ENCODE results near the gene IKZF3.

IKZF3 gene

DNA sequence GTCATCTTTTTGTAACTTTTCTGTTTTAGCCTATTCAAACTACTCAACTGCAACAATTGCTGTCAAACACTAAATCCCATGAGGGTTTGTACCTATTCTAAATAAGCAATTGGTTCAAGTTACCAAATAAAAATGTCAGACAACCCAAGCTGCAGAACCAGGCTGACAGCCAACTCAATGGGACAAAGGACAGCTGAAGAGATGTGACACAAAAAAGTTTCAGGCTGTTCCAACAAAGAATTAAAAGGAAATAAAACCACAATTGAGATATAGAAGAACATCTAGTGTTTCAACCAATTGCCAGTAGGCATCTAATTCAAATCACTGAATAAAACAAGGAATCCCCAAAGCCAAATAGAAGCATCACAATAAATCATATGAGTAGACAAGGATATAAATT lies 77.1 kb downstream of the IKZF3 start:
- no peak for TF ChIP-seq GATA3 (IDR thresholded peaks at IDR 0.05; ENCODE audit: low read depth, low read length)
- TF ChIP-seq GATA2 (IDR thresholded peaks at IDR 0.05; ENCODE audit: low read depth, low read length), result no peak

DNA sequence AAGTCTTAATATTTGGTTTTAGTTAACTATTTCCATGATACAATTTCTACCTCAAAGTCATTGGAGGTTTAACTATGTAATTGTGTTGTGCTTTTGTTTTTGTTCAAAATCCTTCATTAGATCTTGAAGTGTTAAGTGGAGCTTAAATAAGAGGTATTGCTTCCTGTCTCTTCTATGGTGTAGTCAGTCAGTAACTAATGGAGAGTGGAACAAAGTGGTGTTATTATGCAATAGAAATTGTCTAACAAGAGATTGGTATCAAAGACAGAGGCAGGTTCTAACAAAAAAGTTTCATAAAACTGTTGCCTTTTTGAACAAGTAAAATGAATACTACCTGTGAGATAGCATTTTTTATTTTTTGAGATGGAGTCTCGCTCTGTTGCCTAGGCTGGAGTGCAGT lies 81.1 kb downstream of the IKZF3 start:
- no peak for TF ChIP-seq GATA3 (IDR thresholded peaks at IDR 0.05; ENCODE audit: low read depth, low read length)
- TF ChIP-seq GATA2 (IDR thresholded peaks at IDR 0.05; ENCODE audit: low read depth, low read length), result no peak

DNA sequence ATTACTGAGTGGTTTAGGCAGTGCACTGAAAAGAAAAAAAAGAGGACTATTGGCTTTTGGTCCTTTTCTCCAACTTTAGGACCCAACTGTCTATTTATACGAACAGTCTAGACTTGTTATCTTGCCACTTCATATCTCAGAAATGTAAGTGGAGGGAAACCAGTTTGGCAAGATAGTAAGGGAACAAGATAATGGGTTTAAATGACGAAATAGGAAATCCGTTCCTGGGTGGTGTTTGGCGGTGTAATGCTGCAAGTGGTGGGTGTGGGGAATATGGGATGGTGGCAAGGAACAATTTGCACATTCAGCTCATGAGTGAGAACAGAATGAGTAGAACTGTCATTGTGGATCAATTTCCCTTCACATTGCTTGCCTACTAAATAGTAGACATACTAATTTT lies 81.6 kb downstream of the IKZF3 start:
- TF ChIP-seq GATA3 (IDR thresholded peaks at IDR 0.05; ENCODE audit: low read depth, low read length) (no peak), GATA2 (IDR thresholded peaks at IDR 0.05; ENCODE audit: low read depth, low read length) (no peak)

DNA sequence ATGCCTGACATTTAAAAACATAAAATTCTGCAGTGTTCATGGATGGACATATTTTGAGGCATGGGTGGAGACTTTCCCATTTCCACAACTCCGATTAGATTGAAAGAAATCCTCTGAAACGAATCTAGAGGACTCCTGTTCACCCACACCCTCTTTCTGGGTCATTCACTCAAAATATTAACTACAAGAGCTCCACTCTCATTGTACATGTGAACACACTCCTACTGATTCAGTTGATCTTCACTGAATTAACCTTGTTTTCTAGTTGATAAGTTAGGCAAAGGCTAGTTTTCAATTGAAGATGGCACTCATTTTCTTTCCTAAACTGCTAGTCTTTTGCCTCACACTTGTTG lies 82.3 kb downstream of the IKZF3 start:
- no peak for TF ChIP-seq GATA3 (IDR thresholded peaks at IDR 0.05; ENCODE audit: low read depth, low read length)
- no peak for TF ChIP-seq GATA2 (IDR thresholded peaks at IDR 0.05; ENCODE audit: low read depth, low read length)

DNA sequence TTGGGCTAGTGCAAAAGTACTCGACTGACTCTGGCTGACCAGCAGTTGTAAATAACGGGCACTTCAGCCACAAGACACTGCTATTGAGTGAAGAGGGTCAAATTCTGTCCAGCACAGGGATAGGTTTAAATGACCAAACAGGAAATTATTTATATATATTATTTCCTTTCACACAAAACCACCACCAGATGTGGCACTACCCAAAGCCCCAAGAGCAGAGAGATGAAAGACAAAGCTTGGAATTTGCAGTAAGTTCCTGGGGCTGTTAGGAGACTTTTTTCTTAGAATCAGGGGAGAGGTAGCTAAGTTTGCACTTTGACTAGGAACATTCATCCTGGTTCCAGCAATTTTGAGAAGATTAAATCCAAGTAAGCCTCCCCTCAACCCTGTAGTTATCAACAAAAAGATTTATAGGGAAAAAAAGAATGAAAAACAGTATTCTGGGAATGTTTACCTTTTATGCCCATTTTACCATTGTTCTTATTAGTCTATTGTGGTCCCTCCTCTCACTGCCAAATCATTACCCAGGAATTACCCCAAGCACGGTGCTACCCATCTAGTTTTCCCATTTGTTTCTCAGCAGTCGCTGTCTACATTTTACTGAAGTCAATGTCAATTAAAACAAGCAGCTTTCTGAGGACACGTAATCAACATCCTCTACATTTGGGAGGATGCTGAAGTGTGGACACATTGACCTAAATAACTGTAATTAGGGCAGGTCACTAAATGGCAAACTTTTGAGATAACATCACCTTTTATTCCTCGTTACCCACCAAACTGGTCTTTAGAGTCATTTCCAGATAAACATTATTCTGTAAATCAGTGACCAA lies 82.9 kb downstream of the IKZF3 start:
- TF ChIP-seq GATA3 (IDR thresholded peaks at IDR 0.05; ENCODE audit: low read depth, low read length), result no peak
- no peak for TF ChIP-seq GATA2 (IDR thresholded peaks at IDR 0.05; ENCODE audit: low read depth, low read length)

DNA sequence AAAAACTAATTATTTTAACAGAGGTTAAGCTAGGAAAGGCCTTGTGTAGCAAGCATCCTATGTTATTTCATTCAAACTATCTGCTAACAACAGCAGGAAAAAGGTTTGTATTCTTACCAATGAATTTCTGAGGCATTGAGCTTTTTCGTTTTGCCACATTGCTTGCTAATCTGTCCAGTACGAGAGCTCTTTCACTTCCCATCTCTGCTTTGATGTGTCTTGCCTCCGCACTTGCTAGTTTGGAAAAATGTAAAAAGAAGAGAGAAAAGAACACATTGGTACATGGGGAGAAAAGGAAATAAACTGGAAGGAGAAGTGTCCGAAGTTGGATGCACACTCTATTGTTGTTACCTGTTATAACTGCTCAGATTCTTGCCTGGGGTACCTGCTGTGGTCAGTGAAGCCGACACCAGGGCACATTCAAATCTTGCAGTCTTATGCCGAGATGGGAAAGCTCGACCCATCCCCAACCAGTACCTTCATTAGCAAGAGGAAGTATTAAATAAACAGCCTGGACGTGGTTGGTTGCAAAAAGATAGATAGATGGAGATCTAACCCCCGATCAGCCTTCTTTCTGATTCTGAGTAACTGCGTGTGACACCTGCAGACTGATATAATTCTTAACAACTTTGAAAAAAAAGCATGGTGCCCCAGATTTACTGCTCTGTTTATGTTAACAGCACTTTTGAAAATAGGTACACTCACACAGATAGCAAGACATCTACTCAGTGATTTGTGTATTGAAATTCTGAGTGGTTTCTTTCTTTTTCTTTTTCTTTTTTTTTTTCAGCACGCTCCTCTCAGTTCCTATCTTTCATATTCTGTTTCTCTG lies 86.4 kb downstream of the IKZF3 start:
- no peak for TF ChIP-seq GATA3 (IDR thresholded peaks at IDR 0.05; ENCODE audit: low read depth, low read length)
- no peak for TF ChIP-seq GATA2 (IDR thresholded peaks at IDR 0.05; ENCODE audit: low read depth, low read length)

DNA sequence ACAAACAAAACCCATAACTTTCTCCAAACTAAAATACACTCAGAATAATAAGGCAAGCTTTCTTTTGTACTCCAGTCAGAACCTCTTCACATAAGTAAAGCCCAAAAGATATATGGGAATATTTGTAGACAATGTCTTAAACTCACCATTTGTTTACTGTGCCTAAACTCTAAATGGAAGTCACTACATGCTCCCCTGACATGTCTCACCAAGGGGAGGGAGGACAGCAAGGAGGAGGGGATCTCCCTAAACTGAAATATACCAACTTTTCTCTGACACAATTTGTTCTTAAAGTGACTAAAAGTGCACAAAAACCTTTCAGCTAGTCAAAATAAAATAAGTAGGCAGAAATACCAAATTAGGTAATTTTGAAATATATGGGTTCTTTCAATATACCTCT lies 87.9 kb downstream of the IKZF3 start:
- TF ChIP-seq GATA2 (IDR thresholded peaks at IDR 0.05; ENCODE audit: low read depth, low read length) (no peak), GATA3 (IDR thresholded peaks at IDR 0.05; ENCODE audit: low read depth, low read length) (no peak)

DNA sequence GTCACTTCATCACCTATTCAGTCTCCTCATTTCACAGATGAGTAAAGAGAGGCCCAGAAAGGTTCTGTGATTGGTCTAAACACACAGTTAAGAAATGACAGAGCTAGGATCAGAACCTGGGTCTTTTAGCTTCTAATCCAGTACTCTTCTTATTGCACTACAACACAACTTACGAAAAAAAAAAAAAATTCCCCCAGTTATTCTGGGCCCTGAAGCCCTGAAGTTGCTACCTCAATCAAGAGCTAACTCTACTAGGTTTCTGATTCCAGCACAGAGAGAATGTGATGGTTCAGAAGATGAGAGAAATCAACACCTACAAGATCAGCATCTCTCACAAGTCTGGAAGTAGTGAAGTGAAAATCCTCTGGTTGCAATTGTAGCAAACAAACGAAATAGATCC lies 89.1 kb downstream of the IKZF3 start:
- TF ChIP-seq GATA2 (IDR thresholded peaks at IDR 0.05; ENCODE audit: low read depth, low read length), result no peak
- no peak for TF ChIP-seq GATA3 (IDR thresholded peaks at IDR 0.05; ENCODE audit: low read depth, low read length)

DNA sequence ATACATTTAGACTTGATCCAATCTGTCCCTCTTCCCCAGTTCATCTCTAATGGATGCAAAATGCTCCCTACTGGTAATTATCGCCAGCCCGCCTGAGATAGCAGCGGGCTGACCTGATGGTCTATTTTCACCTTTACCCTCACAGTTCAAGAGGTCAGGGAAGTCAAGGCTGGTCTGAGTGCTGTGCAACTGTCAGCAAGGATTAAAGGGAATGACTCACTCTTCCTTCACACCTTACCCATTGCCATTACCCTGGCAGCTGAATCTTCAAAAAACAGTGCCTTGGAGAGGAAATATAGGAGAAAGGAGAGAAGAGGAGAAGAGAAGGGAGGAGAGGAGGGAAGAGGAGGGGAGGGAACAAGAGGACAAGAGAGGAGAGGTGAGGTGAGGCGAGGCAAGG lies 90.1 kb downstream of the IKZF3 start:
- TF ChIP-seq GATA2 (IDR thresholded peaks at IDR 0.05; ENCODE audit: low read depth, low read length), result no peak
- no peak for TF ChIP-seq GATA3 (IDR thresholded peaks at IDR 0.05; ENCODE audit: low read depth, low read length)

DNA sequence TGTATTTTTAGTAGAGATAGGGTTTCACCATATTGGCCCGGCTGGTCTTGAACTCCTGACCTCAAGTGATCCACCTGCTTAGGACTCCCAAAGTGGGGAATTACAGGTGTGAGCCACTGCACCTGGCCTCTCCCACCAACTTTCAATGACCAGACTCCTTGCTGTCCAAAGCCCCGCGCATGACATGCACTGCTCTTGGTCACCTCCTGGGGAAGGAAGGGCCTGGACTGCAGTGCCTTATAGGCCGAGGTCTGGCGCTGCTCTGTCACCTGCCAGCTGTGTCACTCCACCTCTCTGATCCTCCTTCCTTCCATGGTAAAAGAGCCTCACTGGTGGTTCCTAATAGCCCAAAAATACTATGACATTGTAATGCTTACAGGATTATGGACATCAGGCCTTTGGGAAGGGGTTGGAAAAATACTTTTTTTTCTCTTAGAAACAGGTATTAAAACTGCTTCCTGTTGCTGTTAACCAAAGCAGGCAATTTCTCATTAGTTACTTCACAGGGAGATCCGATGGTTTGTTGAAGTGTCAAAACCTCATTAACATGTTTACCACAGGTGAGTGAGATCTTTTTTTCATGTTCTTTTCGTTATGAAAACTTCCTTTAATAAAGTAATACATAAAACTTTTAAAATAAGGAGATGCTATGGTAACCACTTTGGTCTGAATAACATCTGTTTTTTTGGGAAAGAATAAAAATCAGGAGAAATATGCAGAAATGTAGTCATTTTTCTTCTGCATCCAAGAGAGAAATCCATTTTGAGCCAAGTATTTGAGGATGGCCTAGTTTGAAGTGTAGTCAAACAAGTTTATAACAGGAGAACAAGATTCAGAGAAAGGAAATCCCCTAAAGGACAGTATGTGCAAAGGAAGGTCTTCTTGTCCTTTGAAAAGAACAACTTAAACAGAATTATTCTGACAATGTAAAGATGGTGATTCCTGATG lies 90.9 kb downstream of the IKZF3 start:
- no peak for TF ChIP-seq GATA2 (IDR thresholded peaks at IDR 0.05; ENCODE audit: low read depth, low read length)
- TF ChIP-seq GATA3 (IDR thresholded peaks at IDR 0.05; ENCODE audit: low read depth, low read length), result no peak

DNA sequence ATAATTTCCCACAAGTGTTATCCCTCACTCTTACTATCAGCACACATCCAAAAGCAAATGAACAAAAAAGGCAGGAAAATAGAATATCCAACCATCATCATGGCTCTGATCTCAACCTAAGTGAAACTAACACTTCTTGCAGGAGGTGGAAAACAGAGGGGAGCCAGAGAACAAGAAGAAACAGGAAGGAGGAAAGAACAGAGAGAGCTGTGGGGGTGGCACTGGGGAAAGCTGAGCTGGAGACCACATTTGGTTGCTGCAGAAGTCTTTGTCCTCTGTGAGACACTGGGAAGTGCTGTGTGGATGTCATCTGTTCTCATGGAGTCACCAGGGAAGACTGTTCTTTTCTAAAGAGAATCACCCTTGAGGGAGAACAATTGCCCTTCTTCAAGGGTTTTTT lies 91.7 kb downstream of the IKZF3 start:
- TF ChIP-seq GATA2 (IDR thresholded peaks at IDR 0.05; ENCODE audit: low read depth, low read length) (no peak), GATA3 (IDR thresholded peaks at IDR 0.05; ENCODE audit: low read depth, low read length) (no peak)

DNA sequence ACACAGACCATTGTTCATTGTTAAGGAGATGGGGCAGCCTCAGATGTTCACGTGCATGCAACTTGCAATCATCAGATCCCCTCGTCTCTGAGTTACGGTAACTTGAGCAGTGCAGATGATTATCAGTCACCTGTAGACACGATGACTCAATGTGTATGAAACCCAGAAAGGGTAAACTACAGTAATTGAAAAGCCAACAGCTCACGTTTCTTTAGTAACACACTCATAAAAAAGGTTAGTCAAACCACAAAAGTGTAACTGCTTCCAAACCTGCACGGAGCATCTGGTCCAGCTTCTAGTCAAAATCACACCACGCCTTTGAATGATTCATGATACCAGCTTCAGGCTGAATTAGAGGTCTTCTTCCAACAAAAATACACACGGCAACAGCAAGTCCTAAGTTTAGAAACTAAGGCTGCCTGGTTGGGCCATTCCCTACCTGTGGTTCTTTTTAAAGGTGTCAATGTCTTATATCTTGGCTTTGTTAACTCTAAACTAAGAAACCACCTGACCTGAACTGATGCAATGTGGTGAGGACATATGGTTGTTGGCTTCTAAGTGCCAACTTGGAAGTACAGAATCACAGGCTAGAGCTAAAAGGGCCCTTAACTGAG lies 94.0 kb downstream of the IKZF3 start:
- TF ChIP-seq GATA2 (IDR thresholded peaks at IDR 0.05; ENCODE audit: low read depth, low read length) (no peak), GATA3 (IDR thresholded peaks at IDR 0.05; ENCODE audit: low read depth, low read length) (no peak)

DNA sequence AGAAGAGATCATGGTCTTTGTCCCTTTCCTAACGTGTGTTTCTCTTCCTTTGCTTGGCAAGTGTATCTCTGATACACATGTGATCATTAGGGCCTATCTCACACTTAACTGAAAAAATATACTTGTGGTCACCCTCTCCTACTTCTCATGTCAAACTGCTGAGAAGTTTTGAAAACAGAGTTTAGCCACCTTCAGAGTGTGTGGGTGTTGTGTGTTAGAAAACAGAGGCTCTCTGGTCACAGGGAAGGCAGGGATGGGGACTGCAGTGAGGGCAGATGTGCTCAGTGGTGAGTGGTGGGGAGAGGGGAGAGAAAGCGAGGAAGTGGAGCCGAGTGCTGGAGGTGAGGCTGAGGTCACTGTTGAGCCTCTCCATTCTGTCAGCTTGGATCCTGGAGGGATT lies 97.0 kb downstream of the IKZF3 start:
- TF ChIP-seq GATA2 (IDR thresholded peaks at IDR 0.05; ENCODE audit: low read depth, low read length) (no peak), GATA3 (IDR thresholded peaks at IDR 0.05; ENCODE audit: low read depth, low read length) (no peak)
